Peyer's patch (tissue), 4 donors: ENCODE measurements around the gene PRKCA.

ENCODE experiments used
- CTCF ChIP-seq, 6 experiments: fragments of 450-650 bp in 4 of 6; fragments of 200-600 bp in 2 of 6; sonication (generic) in 1 of 6; IDR thresholded peaks; one replicate each; pipeline ENCODE4 v1.5.1; 2017 to 2019; ENCODE audit warnings: antibody characterized with exemption in 6 of 6, mild to moderate bottlenecking in 3 of 6, moderate library complexity in 1 of 6
- POLR2A ChIP-seq, 2 donors: fragments of 450-650 bp; IDR thresholded peaks; one replicate each; pipeline ENCODE4 v1.5.1; 2017; ENCODE audit warnings: antibody characterized with exemption in 2 of 2, mild to moderate bottlenecking in 2 of 2, moderate library complexity in 2 of 2

- TF ChIP-seq CTCF (IDR thresholded peaks at IDR 0.05) (no peak), POLR2A (IDR thresholded peaks at IDR 0.05) (no peak)
Measured at GRCh38 chr17:66436631-66437030, 134.2 kb downstream of the PRKCA start.
